ENCODE data around the gene ZNF592.

ZNF592 gene

GRCh38 chr15:84830036-84830435, 81.6 kb downstream of the ZNF592 start:
- Histone ChIP-seq H3K4me1 (ENCODE audit: control insufficient read depth, insufficient read depth, low read length) (no peaks in the 10 kb centered on the region), H3K4me3 (ENCODE audit: low read depth, low read length) (no peak overlapping the region), H3K9me3 (ENCODE audit: control insufficient read depth, insufficient read depth, low read depth, low read length) (no peaks in the 10 kb centered on the region), H3K27ac (ENCODE audit: extremely low read depth, low read depth, low read length) (no peak overlapping the region), H3K36me3 (ENCODE audit: control insufficient read depth in 2 of 2, insufficient read depth in 1 of 2, low read length in 2 of 2) (no peaks in the 10 kb centered on the region)
- no peak for TF ChIP-seq WT1 (tag by site-specific recombination; IDR thresholded peaks at IDR 0.05)
- TF ChIP-seq ZSCAN4 (tag by site-specific recombination; IDR thresholded peaks at IDR 0.05), result no peak
- ChIA-PET CTCF (interaction anchor here (0.6 to 1.0 kb wide), 2 partner anchors 11 to 259 kb away, joined by 3 read pairs; no protein-coding TSS in a partner anchor), POLR2A (no interaction called here)

GRCh38 chr15:84831028-84831427, 82.6 kb downstream of the ZNF592 start:
- H3K4me1 ChIP-seq (ENCODE audit: control insufficient read depth, insufficient read depth, low read length), result no peaks in the 10 kb centered on the region
- ChIA-PET POLR2A (interaction anchor here (0.5 kb wide), 1 partner anchor 550 kb away, joined by 3 read pairs; the partner anchor contains the start of gene AKAP13), CTCF (interaction anchor here (0.6 to 2.4 kb wide), 5 partner anchors 15 to 934 kb away, joined by 3 to 12 read pairs (median 3); no protein-coding TSS in a partner anchor)
- TF ChIP-seq ZNF175 (tag by site-specific recombination; IDR thresholded peaks at IDR 0.05) (no peak), ZNF777 (tag by site-specific recombination; IDR thresholded peaks at IDR 0.05; ENCODE audit: borderline replicate concordance) (no peak), ZNF280D (tag by site-specific recombination; IDR thresholded peaks at IDR 0.05) (no peak), ZBTB10 (tag by site-specific recombination; IDR thresholded peaks at IDR 0.05) (no peak), ZNF658 (tag by site-specific recombination; IDR thresholded peaks at IDR 0.05) (no peak), ZNF501 (tag by site-specific recombination; IDR thresholded peaks at IDR 0.05) (no peak), CTCF (tag by site-specific recombination; IDR thresholded peaks at IDR 0.05) (no peak)
- H3K9me3 ChIP-seq (ENCODE audit: control insufficient read depth, insufficient read depth, low read depth, low read length), result no peaks in the 10 kb centered on the region
- H3K4me3 ChIP-seq (ENCODE audit: low read depth, low read length), result no peak overlapping the region
- no peaks in the 10 kb centered on the region for H3K36me3 ChIP-seq (ENCODE audit: control insufficient read depth in 2 of 2, insufficient read depth in 1 of 2, low read length in 2 of 2)
- H3K27ac ChIP-seq (ENCODE audit: extremely low read depth, low read depth, low read length), result no peak overlapping the region

GRCh38 chr15:84831613-84832012, 83.2 kb downstream of the ZNF592 start:
- Histone ChIP-seq H3K4me3 (ENCODE audit: low read depth, low read length) (no peak overlapping the region), H3K36me3 (ENCODE audit: control insufficient read depth in 2 of 2, insufficient read depth in 1 of 2, low read length in 2 of 2) (no peaks in the 10 kb centered on the region), H3K9me3 (ENCODE audit: control insufficient read depth, insufficient read depth, low read depth, low read length) (no peaks in the 10 kb centered on the region), H3K4me1 (ENCODE audit: control insufficient read depth, insufficient read depth, low read length) (no peaks in the 10 kb centered on the region), H3K27ac (ENCODE audit: extremely low read depth, low read depth, low read length) (no peak overlapping the region)
- TF ChIP-seq YY2 (tag by site-specific recombination; IDR thresholded peaks at IDR 0.05) (no peak), ZNF354C (tag by site-specific recombination; IDR thresholded peaks at IDR 0.05; ENCODE audit: borderline replicate concordance, low read depth) (no peak), ZSCAN18 (tag by site-specific recombination; IDR thresholded peaks at IDR 0.05) (no peak), SETDB1 (IDR thresholded peaks at IDR 0.05; ENCODE audit: insufficient read length, low read length) (no peak), ZNF404 (tag by site-specific recombination; IDR thresholded peaks at IDR 0.05) (no peak), WT1 (tag by site-specific recombination; IDR thresholded peaks at IDR 0.05) (no peak), ZNF174 (tag by site-specific recombination; IDR thresholded peaks at IDR 0.05) (no peak), ZSCAN30 (tag by site-specific recombination; IDR thresholded peaks at IDR 0.05) (no peak)
- ChIA-PET POLR2A (no interaction called here), CTCF (interaction anchor here (0.7 to 2.4 kb wide), 5 partner anchors 14 to 338 kb away, joined by 3 to 12 read pairs (median 3); no protein-coding TSS in a partner anchor)
